GM19372 (cell line): Measurements from ENCODE around the gene DAP3.
"Not testable (repeated sequence)": the region's sequence is repeated elsewhere in the genome, so short reads cannot be mapped to it uniquely, and the experiment has no call there.

Experiments
- ATAC-seq: cut with Tn5 transposase; IDR thresholded peaks from one replicate; pipeline ENCODE4 v1.9.1; 2021; ENCODE audit warnings: mild to moderate bottlenecking, low read depth, moderate library complexity; ENCODE audit not compliant: unreplicated experiment

Gene DAP3

GRCh38 chr1:155715056-155715455 is 26.2 kb downstream of the DAP3 start:
- ATAC-seq, result not testable (repeated sequence)

- no peak for ATAC-seq
Observed at GRCh38 chr1:155715777-155716176, 26.9 kb downstream of the DAP3 start.

GRCh38 chr1:155717041-155717440 is 28.1 kb downstream of the DAP3 start:
- no peak for ATAC-seq

- not testable (repeated sequence) for ATAC-seq
Observed at GRCh38 chr1:155718524-155719115, 29.7 kb downstream of the DAP3 start.

GRCh38 chr1:155719703-155720102 is 30.8 kb downstream of the DAP3 start:
- no peak for ATAC-seq

DNA sequence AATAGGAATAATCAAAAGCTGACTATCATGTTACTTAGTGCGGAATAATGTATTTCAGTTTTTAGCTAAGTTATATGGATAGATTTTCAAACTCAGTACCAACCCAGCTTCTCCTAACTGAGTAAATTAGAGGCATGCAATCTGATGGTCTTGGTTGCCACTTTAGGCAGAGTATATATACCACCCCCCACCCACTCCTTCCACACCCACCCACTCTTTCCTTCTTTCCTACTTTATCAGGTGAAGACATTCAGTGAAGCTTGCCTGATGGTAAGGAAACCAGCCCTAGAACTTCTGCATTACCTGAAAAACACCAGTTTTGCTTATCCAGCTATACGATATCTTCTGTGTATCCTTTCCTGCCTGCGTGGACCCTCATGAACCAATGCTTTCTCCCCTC is 36.3 kb downstream of the DAP3 start:
- no peak for ATAC-seq

GRCh38 chr1:155729031-155729898 is 40.4 kb downstream of the DAP3 start:
- ATAC-seq, result no peak

DNA sequence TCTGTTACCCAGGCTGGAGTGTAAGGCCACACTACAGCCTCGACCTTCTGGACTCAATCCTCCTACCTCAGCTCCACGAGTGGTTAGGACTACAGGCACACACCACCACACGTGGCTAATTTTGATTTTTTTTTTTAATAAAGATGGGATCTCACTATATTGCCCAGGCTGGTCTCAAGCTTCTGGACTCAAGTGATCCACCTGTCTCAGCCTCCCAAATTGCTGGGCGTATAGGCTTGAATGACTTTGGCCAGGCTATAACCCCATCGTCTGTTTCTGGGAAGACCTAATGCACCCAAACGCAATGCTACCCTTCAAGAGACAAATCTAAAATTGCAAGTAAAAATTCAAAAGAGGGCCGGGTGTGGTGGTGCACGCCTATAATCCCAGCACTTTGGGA is 52.1 kb downstream of the DAP3 start:
- ATAC-seq, result no peak

DNA sequence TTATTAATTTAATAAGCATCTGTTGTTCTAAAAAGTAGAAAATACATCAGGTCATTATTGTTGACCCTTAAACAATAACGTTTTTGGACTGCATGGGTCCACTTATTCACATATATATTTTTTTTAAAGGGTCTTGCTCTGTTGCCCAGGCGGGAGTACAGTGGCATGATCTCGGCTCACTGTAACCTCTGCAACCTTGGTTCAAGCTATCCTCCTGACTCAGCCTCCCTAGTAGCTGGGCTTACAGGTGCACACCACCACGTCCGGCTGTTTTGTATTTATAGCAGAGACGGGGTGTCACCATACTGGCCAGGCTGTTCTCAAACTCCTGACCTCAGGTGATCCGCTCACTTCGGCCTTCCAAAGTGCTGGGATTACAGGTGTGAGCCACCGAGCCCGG is 53.0 kb downstream of the DAP3 start:
- ATAC-seq, result no peak

DNA sequence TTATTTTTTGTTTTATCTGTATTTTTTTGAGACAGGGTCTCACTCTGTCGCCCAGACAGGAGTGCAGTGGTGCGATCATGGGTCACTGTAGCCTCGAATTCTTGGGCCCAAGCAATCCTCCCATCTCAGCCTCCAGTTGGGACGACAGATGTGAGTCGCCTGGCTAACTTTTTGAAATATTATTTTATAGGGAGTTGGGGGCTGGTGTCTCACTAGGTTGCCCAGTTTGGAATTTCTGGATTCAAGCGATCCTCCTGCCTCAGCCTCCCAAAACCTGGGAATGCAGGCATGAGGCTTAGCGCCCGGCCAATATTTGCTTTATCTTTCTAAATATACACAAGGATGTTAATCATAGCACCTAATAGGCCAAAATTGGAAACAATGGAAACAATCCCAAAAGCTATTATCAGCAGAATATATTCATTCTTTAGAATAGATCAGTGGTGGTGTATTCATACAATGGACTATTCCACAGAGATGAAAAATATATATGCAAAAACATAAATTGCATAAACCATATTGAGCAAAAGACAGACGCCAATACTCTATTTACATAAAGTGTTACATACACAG is 55.9 kb downstream of the DAP3 start:
- ATAC-seq, result no peak

DNA sequence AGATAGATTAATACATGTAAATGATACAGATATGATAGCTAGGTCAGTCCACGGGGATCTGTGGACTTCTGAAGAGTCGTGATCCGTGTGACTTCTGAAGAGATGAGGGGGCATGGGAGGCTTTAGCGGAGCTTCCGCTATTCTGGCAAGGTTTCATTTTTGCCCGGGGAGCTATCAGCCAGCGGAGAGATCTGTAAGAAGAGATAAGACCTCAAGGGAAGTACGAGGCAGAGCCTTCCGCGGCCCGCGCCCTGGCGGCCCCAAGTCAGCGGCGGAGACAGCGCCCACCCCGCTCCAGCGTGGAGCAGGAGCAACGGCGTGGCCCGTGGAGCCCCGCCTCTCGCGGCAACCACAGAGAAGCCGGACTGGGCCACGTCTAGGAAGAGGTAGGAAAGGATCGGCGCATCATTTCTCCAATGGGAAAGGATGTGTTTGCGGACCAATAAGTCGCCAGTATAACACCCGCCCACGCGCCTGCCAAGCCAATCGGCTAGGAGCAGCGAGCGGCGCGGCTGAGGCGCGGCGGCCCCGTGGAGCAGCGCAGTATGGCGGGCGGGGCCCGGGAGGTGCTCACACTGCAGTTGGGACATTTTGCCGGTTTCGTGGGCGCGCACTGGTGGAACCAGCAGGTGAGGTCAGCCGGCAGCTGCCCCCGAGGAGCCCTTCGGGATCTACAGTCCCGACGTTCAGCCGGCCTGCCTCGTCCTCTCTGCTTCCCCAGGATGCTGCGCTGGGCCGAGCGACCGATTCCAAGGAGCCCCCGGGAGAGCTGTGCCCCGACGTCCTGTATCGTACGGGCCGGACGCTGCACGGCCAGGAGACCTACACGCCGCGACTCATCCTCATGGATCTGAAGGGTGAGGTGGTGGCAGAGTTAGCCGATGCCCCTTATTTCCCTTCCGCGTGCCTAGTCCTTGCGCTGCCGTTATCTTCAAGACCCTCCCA is 56.7 kb downstream of the DAP3 start:
- peak; percentile 90 for ATAC-seq

DNA sequence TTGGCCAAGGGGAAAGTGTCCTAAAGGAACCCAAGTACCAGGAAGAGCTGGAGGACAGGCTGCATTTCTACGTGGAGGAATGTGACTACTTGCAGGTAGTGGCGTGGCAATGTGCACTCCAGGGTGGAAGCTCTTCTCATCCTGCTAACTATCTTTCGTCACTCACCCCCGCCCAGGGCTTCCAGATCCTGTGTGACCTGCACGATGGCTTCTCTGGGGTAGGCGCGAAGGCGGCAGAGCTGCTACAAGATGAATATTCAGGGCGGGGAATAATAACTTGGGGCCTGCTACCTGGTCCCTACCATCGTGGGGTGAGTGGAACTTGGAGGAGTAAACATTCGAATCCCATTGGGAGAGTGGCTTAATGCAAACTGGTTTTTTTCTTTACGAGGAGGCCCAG is 58.7 kb downstream of the DAP3 start:
- not testable (repeated sequence) for ATAC-seq

GRCh38 chr1:155748141-155748540 is 59.2 kb downstream of the DAP3 start:
- not testable (repeated sequence) for ATAC-seq

DNA sequence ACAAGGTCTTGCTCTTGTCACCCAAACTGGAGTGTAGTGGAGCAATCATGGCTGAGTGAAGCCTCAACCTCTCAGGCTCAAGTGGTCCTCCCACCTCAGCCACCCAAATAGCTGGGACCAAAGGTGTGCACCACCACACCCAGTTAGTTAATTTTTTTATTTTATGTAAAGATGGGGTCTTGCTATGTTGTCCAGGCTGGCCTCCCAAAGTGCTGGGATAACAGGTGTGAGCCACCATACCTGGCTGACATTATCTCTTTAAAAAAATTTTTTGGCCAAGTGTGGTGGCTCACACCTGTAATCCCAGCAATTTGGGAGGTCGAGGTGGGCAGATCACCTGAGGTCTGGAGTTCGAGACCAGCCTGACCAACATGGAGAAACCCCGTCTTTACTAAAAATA is 70.1 kb downstream of the DAP3 start:
- ATAC-seq, result not testable (repeated sequence)

DNA sequence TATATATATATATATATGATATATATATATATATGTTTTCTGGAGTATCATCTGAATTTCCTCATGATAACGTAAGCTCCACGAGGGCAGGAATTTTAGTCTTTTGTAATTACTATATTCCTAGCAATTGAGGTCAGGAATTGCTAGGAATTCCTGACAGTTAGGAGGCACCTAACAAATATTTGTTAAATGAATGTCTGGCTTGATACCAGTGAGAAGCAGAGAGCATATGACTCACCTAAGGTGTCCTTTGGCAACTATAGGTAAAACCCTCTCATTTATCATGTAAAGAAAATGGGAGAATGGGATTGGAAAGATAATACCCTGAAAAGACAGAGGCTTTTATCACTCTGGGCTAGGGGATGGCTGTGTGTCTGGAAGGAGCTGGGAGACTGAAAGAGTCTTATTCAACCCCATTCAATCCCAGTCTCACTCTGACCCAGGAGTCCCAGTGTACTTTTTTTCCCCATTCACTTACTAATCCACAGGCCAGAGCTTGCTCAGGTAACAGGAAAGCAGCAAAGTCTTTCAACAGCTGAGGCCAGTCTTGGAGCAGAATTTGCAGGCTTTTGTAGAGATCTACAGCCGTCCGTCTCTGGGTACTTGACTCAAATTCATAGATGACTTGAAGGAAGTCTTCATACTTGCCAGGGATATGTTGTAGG is 71.2 kb downstream of the DAP3 start:
- no peak for ATAC-seq

DNA sequence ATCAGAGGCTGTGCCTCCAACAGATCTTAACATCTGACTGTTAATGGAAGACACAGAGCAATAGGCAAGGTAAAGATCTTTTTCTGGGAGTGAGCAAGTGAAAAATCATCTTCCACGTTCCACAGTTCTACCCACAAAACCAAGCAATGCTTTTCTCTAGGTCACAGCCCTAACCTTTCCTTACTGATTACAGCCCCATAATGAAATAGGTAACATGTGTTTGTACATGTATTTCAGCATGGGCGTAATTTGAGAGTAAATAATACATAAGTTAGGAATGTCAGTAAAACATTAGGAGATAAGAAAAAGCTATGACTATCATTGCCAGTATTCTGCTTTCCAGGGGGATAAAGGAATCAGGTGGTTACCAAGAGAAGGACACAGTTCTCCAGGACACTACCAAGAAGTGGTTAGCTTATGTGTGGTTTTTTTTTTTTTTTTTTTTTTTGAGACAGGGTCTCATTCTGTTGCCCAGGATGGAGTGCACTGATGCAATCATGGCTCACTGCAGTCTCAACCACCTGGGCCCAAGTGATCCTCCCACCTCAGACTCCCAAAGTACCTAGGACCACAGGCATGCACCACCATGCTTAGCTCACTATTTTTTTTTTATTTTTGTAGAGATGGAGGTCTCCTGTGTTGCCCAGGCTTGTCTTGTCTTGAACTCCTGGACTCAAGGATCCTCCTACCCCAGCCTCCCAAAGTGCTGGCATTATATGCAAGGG is 72.0 kb downstream of the DAP3 start:
- no peak for ATAC-seq

GRCh38 chr1:155761736-155762405 is 73.0 kb downstream of the DAP3 start:
- ATAC-seq, result no peak

DNA sequence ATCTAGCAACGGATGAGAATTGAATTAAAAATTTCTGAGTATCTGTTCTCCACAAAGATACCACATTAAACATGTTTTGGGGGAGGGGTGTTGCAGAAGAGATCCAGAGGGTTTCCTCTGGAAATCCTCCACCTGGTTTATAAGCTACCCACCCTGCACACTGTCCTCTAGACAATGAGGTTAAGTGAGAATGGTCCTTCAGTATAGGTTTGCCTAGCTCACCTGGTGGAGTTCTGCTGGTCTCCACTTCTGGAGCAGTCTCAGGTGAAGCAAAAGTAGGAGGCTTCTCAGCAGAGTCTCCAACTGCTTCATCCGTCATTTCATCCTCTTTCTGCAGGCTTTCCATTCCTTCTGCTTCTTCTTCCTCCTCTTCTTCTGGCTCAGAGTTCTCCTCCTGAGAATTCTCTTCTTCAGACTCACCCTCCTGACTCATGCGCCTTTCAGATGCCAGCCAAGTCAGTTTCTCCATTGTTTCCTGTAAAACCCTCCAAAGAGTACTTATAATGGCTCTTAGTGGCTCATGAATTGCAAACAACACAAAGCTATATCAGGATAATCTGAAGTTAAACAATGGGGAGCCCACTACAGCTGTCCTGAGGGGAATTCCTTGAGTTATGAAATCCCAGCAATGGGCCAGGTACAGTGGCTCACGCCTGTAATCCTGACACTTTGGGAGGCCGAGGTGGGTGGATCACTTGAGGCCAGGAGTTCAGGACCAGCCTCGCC is 74.4 kb downstream of the DAP3 start:
- not testable (repeated sequence) for ATAC-seq
